Measurements from ENCODE around the gene TRAPPC5. TPM values are rescaled to one million over a fixed set of nuclear protein-coding genes. Genes with fewer than 3 reads are reported as not detected.

TRAPPC5 gene
- total RNA-seq, 4 donors from 2014 or later: 12.4 to 156 (median 41.0) TPM

- TF ChIP-seq CTCF (IDR thresholded peaks at IDR 0.05) (no peak), POLR2A (IDR thresholded peaks at IDR 0.05) (no peak)
- H3K36me3 ChIP-seq: no peaks in the 10 kb centered on the region
- intact Hi-C loops (cut with DNase I; ENCODE audit: low total_unique reads): no loop called here
Measured at GRCh38 chr19:7709932-7710460, 29.4 kb downstream of the TRAPPC5 start.

DNA sequence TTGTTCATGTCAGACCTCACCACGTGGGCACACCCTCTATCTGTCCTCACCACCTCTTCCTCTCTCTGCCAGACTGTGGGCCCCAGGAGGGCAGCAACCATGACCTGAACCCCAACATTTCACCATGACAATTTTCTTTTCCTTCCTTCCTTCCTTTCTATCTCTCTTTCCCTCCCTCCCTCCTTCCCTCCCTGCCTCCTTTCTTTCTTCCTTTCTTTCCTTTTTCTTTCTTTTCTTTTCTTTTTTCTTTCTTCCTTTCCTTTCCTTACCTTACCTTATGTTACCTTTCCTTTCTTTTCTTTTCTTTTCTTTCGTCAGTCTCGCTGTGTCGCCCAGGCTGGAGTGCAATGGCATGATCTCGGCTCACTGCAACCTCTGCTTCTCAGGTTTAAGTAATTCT is 30.0 kb downstream of the TRAPPC5 start:
- Histone ChIP-seq H3K4me3 (no peak overlapping the region), H3K27me3 (no peaks in the 10 kb centered on the region), H3K9me3 (no peaks in the 10 kb centered on the region), H3K27ac (no peak overlapping the region), H3K4me1 (no peaks in the 10 kb centered on the region), H3K36me3 (no peaks in the 10 kb centered on the region)
- intact Hi-C loops (cut with DNase I; ENCODE audit: low total_unique reads): no loop called here
- no peak for DNase-seq
- TF ChIP-seq CTCF (IDR thresholded peaks at IDR 0.05) (no peak), POLR2A (IDR thresholded peaks at IDR 0.05) (no peak)

More at GRCh38 chr19:7709932-7710460, 29.4 kb downstream of the TRAPPC5 start:
- Histone ChIP-seq H3K27ac (no peak overlapping the region), H3K4me3 (no peak overlapping the region), H3K9me3 (no peaks in the 10 kb centered on the region), H3K27me3 (no peaks in the 10 kb centered on the region), H3K4me1 (no peaks in the 10 kb centered on the region)
- no peak for DNase-seq

GRCh38 chr19:7715671-7716070 is 35.0 kb downstream of the TRAPPC5 start:
- DNase-seq: no peak
- no peak for TF ChIP-seq CTCF (IDR thresholded peaks at IDR 0.05)
- TF ChIP-seq POLR2A (IDR thresholded peaks at IDR 0.05): no peak
- Histone ChIP-seq H3K36me3 (no peaks in the 10 kb centered on the region), H3K27me3 (no peaks in the 10 kb centered on the region), H3K27ac (no peak overlapping the region), H3K4me1 (no peaks in the 10 kb centered on the region), H3K4me3 (no peak overlapping the region), H3K9me3 (no peaks in the 10 kb centered on the region)
- intact Hi-C loops (cut with DNase I; ENCODE audit: low total_unique reads): no loop called here

DNA sequence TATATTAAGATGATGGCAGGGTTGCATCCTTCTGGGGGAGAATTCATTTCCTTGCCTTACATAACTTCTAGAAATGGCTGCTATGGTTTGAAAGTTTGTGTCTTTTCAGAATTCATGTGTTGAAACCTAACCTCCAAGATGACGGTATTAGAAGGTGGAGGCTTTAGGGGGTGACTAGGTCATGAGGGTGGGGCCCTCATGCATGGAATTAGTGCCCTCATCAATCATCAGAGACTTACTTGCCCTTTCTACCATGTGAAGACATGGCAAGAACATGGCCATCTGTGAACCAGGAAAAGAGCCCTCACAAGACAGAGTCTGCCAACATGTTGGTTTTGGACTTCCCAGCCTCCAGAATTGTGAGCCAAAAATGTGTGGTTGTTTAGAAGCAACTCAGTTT is 36.1 kb downstream of the TRAPPC5 start:
- no peak overlapping the region for H3K4me3 ChIP-seq
- no peaks in the 10 kb centered on the region for H3K27me3 ChIP-seq
- intact Hi-C loops (cut with DNase I; ENCODE audit: low total_unique reads): no loop called here
- H3K9me3 ChIP-seq: no peaks in the 10 kb centered on the region
- TF ChIP-seq CTCF (IDR thresholded peaks at IDR 0.05): no peak
- TF ChIP-seq POLR2A (IDR thresholded peaks at IDR 0.05): no peak
- H3K27ac ChIP-seq: no peak overlapping the region
- no peaks in the 10 kb centered on the region for H3K36me3 ChIP-seq
- H3K4me1 ChIP-seq: no peaks in the 10 kb centered on the region
- no peak for DNase-seq

DNA sequence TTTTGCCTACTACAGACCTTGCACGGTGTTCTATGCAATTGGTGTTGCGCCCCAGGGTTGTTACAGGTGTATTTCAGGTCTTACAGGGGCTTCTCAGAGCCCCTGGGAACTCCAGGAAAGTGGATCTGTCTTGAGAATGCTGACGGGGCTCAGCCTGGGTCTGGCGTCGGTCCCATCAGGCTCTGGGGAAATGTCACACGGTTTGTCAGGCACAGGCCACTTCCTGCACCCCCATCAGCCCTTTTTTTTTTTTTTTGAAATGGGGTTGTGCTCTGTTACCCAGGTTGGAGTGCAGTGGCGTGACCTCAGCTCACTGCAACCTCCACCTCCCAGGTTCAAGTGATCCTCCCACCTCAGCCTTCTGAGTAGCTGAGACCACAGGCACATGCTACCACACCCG is 38.0 kb downstream of the TRAPPC5 start:
- TF ChIP-seq POLR2A (IDR thresholded peaks at IDR 0.05) (no peak), CTCF (IDR thresholded peaks at IDR 0.05) (no peak)
- Histone ChIP-seq H3K36me3 (no peaks in the 10 kb centered on the region), H3K4me1 (no peaks in the 10 kb centered on the region), H3K4me3 (no peak overlapping the region), H3K9me3 (no peaks in the 10 kb centered on the region), H3K27ac (no peak overlapping the region), H3K27me3 (no peaks in the 10 kb centered on the region)
- no peak for DNase-seq
- intact Hi-C loops (cut with DNase I; ENCODE audit: low total_unique reads): no loop called here
